GM18951 (cell line): Measurements from ENCODE around the gene MCOLN1.

ENCODE experiments used
- POLR2A ChIP-seq: IDR thresholded peaks from 4 replicates; pipeline ENCODE4 v1.6.1; 2011; ENCODE audit warnings: mild to moderate bottlenecking; ENCODE audit not compliant: insufficient read length, insufficient read depth; ENCODE audit errors: extremely low read depth
- in situ Hi-C: fragments of 300-500 bp; cut with MboI; formaldehyde crosslinking; loops from one replicate; pipeline ENCODE4 v1.12.0; 2022; ENCODE audit warnings: low sequenced_read_pairs, mixed read lengths, inconsistent platforms; ENCODE audit not compliant: unreplicated experiment

Gene MCOLN1

DNA sequence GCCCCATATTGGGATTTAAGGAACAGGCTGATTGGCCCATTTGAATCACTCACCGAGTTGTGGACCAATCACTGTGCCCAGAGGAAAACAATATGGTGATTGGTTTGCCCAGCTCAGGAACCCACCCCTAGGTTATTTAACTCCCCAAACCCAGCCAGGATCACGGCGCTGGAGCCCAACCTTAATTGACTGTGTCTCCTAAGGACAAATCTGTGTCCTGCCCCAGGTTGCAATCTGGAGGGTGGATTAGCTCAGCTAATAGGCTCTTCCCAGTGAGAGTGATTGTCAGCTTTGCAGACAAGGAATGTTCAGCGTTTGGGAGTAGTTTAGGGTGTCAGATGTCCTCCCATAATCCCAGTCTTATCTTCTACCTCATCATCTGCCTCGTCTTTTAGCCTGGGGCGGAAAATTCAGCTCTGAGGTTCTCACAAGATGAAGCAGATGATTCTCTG, 10.0 kb upstream of the MCOLN1 start:
- in situ Hi-C loops, result no loop called here
- TF ChIP-seq POLR2A, result no peak

DNA sequence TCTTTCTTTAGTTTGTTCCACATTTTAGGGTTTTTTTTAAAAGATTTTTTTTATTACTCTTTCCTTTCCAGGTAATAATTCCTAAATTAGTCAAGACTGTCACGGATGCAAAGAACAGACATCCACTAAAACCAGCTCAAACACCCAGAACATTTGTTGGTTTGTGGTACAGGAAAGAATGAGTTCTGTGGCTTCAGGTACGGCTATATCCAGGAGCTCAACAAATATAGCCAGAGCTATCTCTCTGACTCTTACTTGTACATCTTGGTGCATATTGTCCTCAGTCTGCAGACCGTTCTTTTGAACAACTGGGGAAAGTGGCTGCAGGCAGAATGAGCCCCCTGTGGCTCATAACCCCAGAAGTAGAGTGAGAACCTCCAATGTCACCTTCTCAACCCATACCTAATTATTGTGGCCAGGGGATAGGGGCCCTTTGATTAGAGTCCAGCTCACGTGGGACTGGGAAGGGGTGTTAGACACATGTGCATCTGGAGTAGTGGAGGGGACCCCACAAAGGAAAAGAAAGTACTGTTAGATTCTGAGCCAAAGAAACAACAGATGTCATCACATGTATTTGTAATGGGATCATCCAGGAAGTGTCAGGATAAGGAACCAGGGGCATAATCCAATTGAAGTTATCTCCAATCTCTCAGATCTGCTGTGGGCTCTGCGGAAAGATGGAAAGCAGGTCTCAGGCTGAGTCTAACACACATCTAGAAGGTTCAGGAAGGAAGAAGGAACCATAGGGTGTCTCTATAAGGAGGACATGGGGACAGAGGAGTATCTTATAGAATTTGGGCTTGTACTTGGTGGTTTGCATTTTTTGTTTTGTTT, 8.4 kb upstream of the MCOLN1 start:
- in situ Hi-C loops, result no loop called here
- TF ChIP-seq POLR2A, result no peak

DNA sequence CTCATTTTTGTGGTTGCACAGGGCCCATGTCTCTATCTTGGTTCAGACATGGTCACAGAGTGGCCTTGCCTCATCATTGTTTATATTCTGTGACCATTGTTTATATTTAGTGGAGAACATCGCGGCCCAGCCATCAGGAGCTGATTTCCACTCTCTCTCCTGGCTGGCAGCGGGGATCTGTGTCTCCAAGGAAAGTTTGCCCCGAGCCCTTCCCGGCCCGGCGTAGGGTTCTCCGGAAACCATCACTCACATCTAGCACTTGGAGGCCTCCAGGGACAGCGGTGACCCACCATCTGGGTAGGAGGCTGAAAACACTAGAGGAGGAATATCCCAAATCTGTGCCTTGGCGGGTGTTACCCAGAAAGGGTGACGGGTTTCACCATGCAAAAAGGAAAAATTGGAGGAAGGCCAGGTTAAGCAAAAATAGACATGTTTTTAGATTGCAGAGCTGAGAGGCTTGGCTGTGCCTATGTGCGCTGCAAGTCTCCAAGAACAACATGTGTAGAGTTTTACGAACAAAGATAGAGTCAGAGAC, 7.2 kb upstream of the MCOLN1 start:
- no peak for TF ChIP-seq POLR2A
- in situ Hi-C loops, result no loop called here

DNA sequence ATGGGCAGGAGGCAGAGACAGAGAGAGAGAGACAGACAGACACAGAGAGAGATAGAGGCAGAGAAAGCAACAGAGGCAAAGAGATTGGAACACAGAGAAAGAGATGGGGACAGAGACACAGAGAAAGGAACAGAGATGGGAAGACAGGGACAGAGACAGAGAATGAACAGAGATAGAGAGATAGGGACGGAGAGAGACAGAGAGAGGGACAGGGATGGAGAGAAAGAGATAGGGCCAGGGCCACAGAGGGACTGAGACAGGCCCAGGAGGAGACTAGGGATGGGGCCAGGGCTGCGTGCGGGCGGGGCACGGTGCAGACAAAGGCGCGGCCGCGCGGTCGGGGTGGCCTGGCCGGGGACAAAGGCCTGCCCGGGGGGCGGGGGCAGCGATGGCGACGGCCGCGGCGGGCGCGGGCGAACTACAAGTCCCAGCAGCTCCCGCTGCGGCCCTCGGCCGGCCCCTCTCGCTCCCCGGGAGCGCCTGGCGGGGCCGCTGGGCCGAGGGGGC, 6.7 kb upstream of the MCOLN1 start, which contains the start of gene ZNF358:
Gene ZNF358, plus strand, starts transcription at position 459 of the 507 bp plus-strand sequence. CDS start 3,140 bp downstream, outside the sequence.
- TF ChIP-seq POLR2A, result peak; percentile 26
- in situ Hi-C loops, result no loop called here

DNA sequence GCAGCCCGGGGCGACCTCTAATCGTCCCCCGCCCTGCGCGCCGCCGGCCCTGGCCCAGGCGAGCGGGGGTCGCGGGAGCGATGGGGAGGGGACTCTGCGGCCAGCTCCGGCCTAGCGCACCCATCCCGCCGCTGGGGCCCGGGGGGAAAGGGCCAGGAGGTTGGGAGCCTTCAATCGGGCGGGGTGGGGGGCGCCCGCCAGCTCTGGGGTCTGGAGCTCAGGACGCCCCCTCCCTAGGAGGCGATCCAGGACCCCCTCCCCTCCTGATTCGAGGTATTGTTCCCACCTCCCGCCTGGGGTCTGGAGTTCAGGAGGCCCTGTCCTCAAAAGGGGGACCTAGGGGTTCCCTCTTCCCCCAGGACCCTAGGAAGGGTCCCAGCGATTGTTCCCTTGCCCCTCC, 6.1 kb upstream of the MCOLN1 start:
- no peak for TF ChIP-seq POLR2A
- in situ Hi-C loops, result no loop called here

DNA sequence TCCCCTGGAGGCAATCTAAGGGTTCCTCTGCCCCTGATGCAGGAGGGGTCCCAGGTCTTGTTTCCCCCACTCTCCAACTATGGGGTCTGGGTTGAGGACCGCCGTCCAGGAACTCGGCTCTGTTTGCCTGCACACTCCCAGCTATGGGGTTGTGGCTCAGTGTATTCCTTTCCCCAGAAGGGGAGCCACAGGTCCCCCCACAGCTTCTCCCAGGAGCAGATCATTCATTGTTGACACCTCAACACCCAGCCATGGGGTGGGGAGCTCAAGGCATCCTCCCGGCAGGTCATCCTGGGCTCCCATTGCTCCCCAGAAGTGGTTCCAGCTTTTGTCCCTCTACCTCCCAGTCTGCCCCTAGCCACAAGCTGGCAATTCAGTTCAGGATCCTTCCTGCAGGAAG, 5.5 kb upstream of the MCOLN1 start:
- TF ChIP-seq POLR2A, result no peak
- in situ Hi-C loops, result no loop called here

DNA sequence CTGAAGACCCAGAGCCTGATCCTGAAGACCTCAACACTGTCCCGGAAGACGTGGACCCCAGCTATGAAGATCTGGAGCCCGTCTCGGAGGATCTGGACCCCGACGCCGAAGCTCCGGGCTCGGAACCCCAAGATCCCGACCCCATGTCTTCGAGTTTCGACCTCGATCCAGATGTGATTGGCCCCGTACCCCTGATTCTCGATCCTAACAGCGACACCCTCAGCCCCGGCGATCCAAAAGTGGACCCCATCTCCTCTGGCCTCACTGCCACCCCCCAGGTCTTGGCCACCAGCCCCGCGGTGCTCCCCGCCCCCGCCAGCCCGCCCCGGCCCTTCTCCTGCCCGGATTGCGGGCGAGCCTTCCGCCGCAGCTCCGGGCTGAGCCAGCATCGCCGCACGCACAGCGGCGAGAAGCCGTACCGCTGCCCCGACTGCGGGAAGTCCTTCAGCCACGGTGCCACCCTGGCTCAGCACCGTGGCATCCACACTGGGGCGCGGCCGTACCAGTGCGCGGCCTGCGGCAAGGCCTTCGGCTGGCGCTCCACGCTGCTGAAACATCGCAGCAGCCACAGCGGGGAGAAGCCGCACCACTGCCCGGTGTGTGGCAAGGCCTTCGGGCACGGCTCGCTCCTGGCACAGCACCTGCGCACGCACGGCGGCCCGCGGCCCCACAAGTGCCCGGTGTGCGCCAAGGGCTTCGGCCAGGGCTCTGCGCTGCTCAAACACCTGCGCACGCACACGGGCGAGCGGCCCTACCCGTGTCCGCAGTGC, 2.9 kb upstream of the MCOLN1 start:
- in situ Hi-C loops, result no loop called here
- no peak for TF ChIP-seq POLR2A

DNA sequence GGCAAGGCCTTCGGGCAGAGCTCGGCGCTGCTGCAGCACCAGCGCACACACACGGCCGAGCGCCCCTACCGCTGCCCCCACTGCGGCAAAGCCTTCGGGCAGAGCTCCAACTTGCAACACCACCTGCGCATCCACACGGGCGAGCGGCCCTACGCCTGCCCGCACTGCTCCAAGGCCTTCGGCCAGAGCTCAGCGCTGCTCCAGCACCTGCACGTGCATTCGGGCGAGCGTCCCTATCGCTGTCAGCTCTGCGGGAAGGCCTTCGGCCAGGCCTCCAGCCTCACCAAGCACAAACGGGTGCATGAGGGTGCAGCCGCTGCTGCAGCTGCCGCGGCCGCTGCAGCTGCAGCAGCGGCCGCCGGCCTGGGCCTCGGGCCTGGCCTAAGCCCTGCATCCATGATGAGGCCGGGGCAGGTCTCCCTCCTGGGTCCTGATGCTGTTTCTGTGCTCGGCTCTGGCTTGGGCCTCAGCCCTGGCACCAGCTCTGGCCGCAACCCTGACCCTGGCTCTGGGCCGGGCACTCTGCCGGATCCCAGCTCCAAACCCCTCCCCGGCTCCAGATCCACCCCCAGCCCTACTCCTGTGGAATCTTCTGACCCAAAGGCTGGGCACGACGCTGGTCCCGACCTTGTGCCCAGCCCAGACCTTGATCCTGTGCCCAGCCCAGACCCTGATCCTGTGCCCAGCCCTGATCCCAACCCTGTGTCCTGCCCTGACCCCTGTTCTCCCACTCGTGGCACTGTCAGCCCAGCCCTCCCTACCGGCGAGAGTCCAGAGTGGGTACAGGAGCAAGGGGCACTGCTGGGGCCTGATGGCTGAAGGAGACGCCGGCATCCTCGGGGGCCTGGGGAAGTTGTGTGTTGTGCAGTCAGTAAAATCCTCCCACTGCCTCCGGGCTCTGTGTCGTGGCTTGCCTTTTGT, 2.0 kb upstream of the MCOLN1 start:
- TF ChIP-seq POLR2A, result no peak
- in situ Hi-C loops, result no loop called here

DNA sequence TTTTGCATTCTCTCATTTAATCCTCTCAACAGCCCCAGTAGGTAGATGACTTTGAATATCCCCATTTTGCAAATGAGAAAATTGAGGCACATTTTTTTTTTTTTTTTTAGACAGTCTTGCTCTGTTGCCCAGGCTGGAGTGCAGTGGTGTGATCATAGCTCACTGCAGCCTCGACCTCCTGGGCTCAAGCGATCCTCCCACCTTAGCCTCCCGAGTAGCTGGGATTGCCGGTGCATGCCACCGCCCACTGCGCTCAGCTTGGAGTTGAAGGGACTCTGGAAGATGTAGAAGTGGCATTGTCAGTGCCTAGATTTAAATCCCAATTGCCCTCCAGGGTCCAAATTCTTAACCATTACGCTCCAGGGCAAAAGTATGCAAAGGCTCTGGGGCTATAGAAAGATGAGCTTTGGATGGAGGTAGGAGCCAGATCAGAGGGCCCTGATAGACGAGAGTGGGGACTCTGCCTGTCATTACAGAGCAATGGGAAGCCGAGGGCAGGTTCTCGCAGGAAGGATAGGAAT, 813 bp upstream of the MCOLN1 start:
- no peak for TF ChIP-seq POLR2A
- in situ Hi-C loops, result no loop called here

DNA sequence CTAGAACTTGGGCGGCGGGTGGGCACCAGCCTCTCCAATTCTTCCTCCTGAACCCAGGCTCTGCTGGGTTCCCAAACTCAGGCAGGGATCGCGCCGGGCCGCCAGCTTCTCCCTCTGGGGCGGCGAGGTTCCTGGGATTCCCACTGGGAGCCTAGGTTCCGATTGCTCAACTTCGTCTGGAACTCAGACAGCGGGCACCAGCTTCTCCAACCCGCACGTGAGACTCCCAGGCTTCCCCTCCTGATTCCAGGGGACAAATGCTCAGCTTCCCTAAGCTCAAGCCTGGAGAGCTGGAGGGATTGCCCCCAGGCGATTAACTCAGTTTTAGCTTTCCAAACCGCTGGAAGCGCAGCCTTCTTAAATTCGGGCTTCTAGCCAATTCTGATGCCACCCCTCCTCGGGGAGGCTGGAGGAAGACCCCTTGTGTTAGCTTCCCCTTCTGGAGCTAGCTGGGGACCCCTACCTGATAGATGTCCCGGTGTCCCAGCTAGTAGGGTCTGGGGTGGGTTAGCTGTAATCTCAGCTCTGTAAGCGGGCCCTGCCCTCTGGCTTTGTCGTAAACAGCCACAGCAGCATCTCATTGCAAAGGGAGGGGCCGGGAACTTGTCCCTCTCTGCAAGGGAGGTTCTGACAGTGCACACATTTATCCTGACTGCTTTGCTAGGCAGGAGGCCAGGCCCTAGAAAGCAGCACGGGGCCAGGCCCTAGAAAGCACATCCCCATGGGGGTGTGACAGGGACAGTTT, 671 bp downstream of the MCOLN1 start:
- in situ Hi-C loops, result no loop called here
- no peak for TF ChIP-seq POLR2A

DNA sequence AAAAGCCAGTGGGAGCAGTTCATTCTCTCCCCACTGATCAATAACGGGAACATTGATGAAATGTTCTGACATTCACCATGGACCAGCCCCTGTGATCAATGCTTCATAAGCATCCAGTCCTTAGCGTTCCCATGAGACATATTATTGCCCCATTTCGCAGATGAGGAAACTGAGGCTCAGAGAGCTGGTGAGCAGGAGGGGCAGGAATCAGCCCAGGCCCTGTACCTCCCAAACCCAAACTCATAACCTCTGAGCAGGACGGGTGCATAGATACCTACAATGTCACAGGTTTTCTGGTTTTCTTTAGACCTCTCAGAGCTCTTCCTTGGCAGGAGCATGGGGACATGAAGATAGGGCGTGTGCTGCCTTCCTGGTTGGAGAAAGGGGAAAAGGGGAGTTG, 2.1 kb downstream of the MCOLN1 start:
- in situ Hi-C loops, result no loop called here

More for the DNA sequence above, 2.1 kb downstream of the MCOLN1 start:
- no peak for TF ChIP-seq POLR2A
